Vagina (tissue), 2 donors: ENCODE measurements around the gene POC1B.

Source experiments
- CTCF ChIP-seq, 3 experiments: fragments of 450-650 bp in 2 of 3; fragments of 200-600 bp in 1 of 3; sonication (generic) in 1 of 3; IDR thresholded peaks; one replicate each; pipeline ENCODE4 v1.5.1; 2017 to 2019; ENCODE audit warnings: antibody characterized with exemption in 3 of 3, mild to moderate bottlenecking in 2 of 3, moderate library complexity in 2 of 3
- POLR2A ChIP-seq, 2 donors: fragments of 450-650 bp; IDR thresholded peaks; one replicate each; pipeline ENCODE4 v1.6.1; 2017; ENCODE audit warnings: antibody characterized with exemption in 2 of 2, mild to moderate bottlenecking in 2 of 2, moderate library complexity in 2 of 2
- POLR2AphosphoS5 ChIP-seq, 2 donors: sonication (generic); formaldehyde crosslinking; IDR thresholded peaks; one replicate each; pipeline ENCODE4 v1.9.0; 2017; ENCODE audit warnings: antibody characterized with exemption in 2 of 2, mild to moderate bottlenecking in 2 of 2, low read depth in 1 of 2; ENCODE audit not compliant: insufficient read depth in 1 of 2

GRCh38 chr12:89414851-89415250, 111.0 kb downstream of the POC1B start:
- no peak for TF ChIP-seq CTCF (IDR thresholded peaks at IDR 0.05)
- TF ChIP-seq POLR2A (IDR thresholded peaks at IDR 0.05): no peak
- no peak for TF ChIP-seq POLR2AphosphoS5 (IDR thresholded peaks at IDR 0.05; ENCODE audit: insufficient read depth in 1 of 2, low read depth in 1 of 2)
